GM12878 (cell line): ENCODE data around the gene HOXD9.

Source experiments
- CTCF ChIP-seq, 3 experiments: IDR thresholded peaks in 2 of 3; conservative IDR thresholded peaks in 1 of 3; 2 replicates each; pipeline ENCODE4 v1.5.1; 2011; ENCODE audit warnings: low read depth in 3 of 3, low read length in 3 of 3, mild to moderate bottlenecking in 3 of 3, control low read depth in 2 of 3, moderate library complexity in 2 of 3, inconsistent platforms in 1 of 3, mixed read lengths in 1 of 3; ENCODE audit not compliant: control insufficient read depth in 2 of 3, insufficient read depth in 1 of 3; ENCODE audit errors: extremely low read depth in 1 of 3
- NFIC ChIP-seq: IDR thresholded peaks from 2 replicates; pipeline ENCODE4 v1.6.1; 2012; ENCODE audit warnings: low read depth, mild to moderate bottlenecking, inconsistent platforms, low read length, moderate library complexity

- TF ChIP-seq CTCF (IDR thresholded peaks at IDR 0.05 in 2 of 3, conservative IDR thresholded peaks at IDR 0.05 in 1 of 3; ENCODE audit: control insufficient read depth in 2 of 3, extremely low read depth in 1 of 3, insufficient read depth in 1 of 3, low read depth in 3 of 3, low read length in 3 of 3) = no peak
- no peak for TF ChIP-seq NFIC
These were observed 49.7 kb downstream of the HOXD9 start for GRCh38 chr2:176172007-176172894.
